K562 (cell line): Measurements from ENCODE around the gene LMBR1L. TPM values are rescaled to one million over a fixed set of nuclear protein-coding genes. Genes with fewer than 3 reads are reported as not detected.

ENCODE experiments used
- ATAC-seq: fragments of 200-7000 bp; cut with Tn5 transposase; 3 replicates; pipeline ENCODE4 v1.9.1; 2020; ENCODE audit warnings: moderate library complexity
- BruUV-seq: library from RNA; stranded (reverse); fragments of 400-500 nt; replicated peaks from 2 replicates; lab custom pipeline; 2021; lab: Mats Ljungman, UMichigan
- CTCF ChIA-PET: fragments of 300-600 bp; formaldehyde crosslinking; extraction: SDS; loops from one replicate; lab custom pipeline; 2021; ENCODE audit warnings: low intra/inter-chr PET ratio; lab: Yijun Ruan, JAX
- POLR2A ChIA-PET: fragments of 300-600, 350-650 bp; sonication (Branson Sonifier 250); formaldehyde crosslinking; extraction: SDS; loops from one replicate; lab custom pipeline; 2021; ENCODE audit warnings: antibody characterized with exemption, inconsistent platforms; lab: Yijun Ruan, JAX
- DNase-seq, 4 experiments: peaks; one replicate each; pipeline versions ENCODE4 v3.0.0 to v3.0.0-alpha.2; 2011 to 2018; ENCODE audit warnings: low spot score in 3 of 4, mixed read lengths in 3 of 4; ENCODE audit errors: extremely low read depth in 1 of 4
- FAIRE-seq: peaks from 2 replicates; lab custom pipeline; 2011; peaks lifted over from hg19 to GRCh38; lab: Jason Lieb, UNC
- H2AFZ ChIP-seq: 2 replicates; pipeline ENCODE4 v1.6.0; 2011; ENCODE audit warnings: low read depth, low read length, control low read depth, inconsistent platforms
- H3K27ac ChIP-seq: fragments of 200-600 bp; 3 replicates; pipeline ENCODE4 v1.8.0; 2011; ENCODE audit warnings: low read depth, mild to moderate bottlenecking, control low read depth, inconsistent platforms, low read length, moderate library complexity, mixed read lengths; ENCODE audit errors: extremely low read depth
- H3K27me3 ChIP-seq, 2 experiments: fragments of 300-600 bp in 1 of 2; 2 replicates in 1 of 2; 3 replicates in 1 of 2; pipeline versions ENCODE4 v1.6.0 to v1.8.0; 2011; ENCODE audit warnings: inconsistent platforms in 2 of 2, low read length in 2 of 2, mild to moderate bottlenecking in 1 of 2, mixed read lengths in 1 of 2, moderate library complexity in 1 of 2; ENCODE audit not compliant: control insufficient read depth in 2 of 2, insufficient read depth in 2 of 2
- H3K36me3 ChIP-seq: fragments of 300-600 bp; 3 replicates; pipeline ENCODE4 v1.8.0; 2011; ENCODE audit warnings: mild to moderate bottlenecking, low read length, inconsistent platforms; ENCODE audit not compliant: control insufficient read depth, insufficient read depth
- H3K4me1 ChIP-seq, 2 experiments: fragments of 200-600 bp in 1 of 2; replicated peaks in 1 of 2; 2 replicates in 1 of 2; 3 replicates in 1 of 2; pipeline versions ENCODE4 v1.5.1 to v1.8.0; 2011; ENCODE audit warnings: inconsistent platforms in 2 of 2, low read length in 2 of 2, mild to moderate bottlenecking in 1 of 2, mixed read lengths in 1 of 2, moderate library complexity in 1 of 2; ENCODE audit not compliant: control insufficient read depth in 2 of 2, insufficient read depth in 2 of 2
- H3K4me2 ChIP-seq: 2 replicates; pipeline ENCODE4 v1.6.1; 2011; ENCODE audit warnings: low read length, control low read depth, inconsistent platforms, mixed read lengths; ENCODE audit not compliant: insufficient read depth
- H3K4me3 ChIP-seq: fragments of 200-600 bp; sonication (generic), shearing (Covaris generic); 2 replicates; pipeline ENCODE4 v1.5.1; 2016; ENCODE audit warnings: control low read depth, inconsistent platforms
- H3K79me2 ChIP-seq: fragments of 200-600 bp; 3 replicates; pipeline ENCODE4 v1.8.0; 2011; ENCODE audit warnings: low read length, inconsistent platforms; ENCODE audit not compliant: control insufficient read depth, insufficient read depth
- H3K9ac ChIP-seq, 2 experiments: 2 replicates each; pipeline versions ENCODE4 v1.6.0 to v1.6.1; 2011; ENCODE audit warnings: low read depth in 2 of 2, low read length in 2 of 2, control low read depth in 1 of 2, inconsistent platforms in 1 of 2, mild to moderate bottlenecking in 1 of 2, mixed read lengths in 1 of 2; ENCODE audit not compliant: insufficient read depth in 1 of 2
- H3K9me1 ChIP-seq: one replicate; pipeline ENCODE4 v1.6.0; 2011; ENCODE audit warnings: inconsistent platforms, mild to moderate bottlenecking, low read length, moderate library complexity; ENCODE audit not compliant: control insufficient read depth, insufficient read depth
- H3K9me3 ChIP-seq: replicated peaks from 2 replicates; pipeline ENCODE4 v1.5.1; 2011; ENCODE audit warnings: low read depth, low read length, inconsistent platforms; ENCODE audit not compliant: control insufficient read depth, insufficient read depth
- H4K20me1 ChIP-seq: replicated peaks from 2 replicates; pipeline ENCODE4 v1.6.1; 2011; ENCODE audit warnings: low read length, inconsistent platforms, mixed read lengths; ENCODE audit not compliant: control insufficient read depth, insufficient read depth
- FOXM1 ChIP-seq, 2 experiments: fragments of 450-650 bp in 1 of 2; sonication (generic) in 1 of 2; formaldehyde crosslinking in 1 of 2; IDR thresholded peaks; 2 replicates each; pipeline versions ENCODE4 v1.6.1 to v1.9.0; 2017 to 2022; ENCODE audit warnings: low read depth in 2 of 2, mild to moderate bottlenecking in 2 of 2, missing genetic modification reagents in 1 of 2, moderate library complexity in 1 of 2
- KAT7 ChIP-seq: sonication (generic); formaldehyde crosslinking; IDR thresholded peaks from 2 replicates; pipeline ENCODE4 v1.8.0; 2022; ENCODE audit warnings: missing genetic modification reagents, mild to moderate bottlenecking, borderline replicate concordance
- MAZ ChIP-seq, 2 experiments: fragments of 450-650 bp in 1 of 2; sonication (generic) in 1 of 2; formaldehyde crosslinking; IDR thresholded peaks in 1 of 2; conservative IDR thresholded peaks in 1 of 2; 2 replicates each; pipeline versions ENCODE4 v1.4.0 to v1.5.0; 2020; ENCODE audit warnings: mild to moderate bottlenecking in 1 of 2, missing genetic modification reagents in 1 of 2
- MYC ChIP-seq, 2 experiments: fragments of 250-450 bp in 1 of 2; sonication (Bioruptor Pico) in 1 of 2; IDR thresholded peaks; 2 replicates each; pipeline versions ENCODE4 v1.5.1 to v1.6.1; 2012 to 2021; ENCODE audit warnings: low read depth in 2 of 2, borderline replicate concordance in 1 of 2, improper control_type of control experiment in 1 of 2, low read length in 1 of 2, mild to moderate bottlenecking in 1 of 2, moderate library complexity in 1 of 2
- RBM25 ChIP-seq: fragments of 200-400 bp; formaldehyde crosslinking; IDR thresholded peaks from 2 replicates; pipeline ENCODE4 v1.6.1; 2018; ENCODE audit warnings: low read length, low read depth, moderate library complexity; ENCODE audit not compliant: severe bottlenecking
- ZFX ChIP-seq: sonication (generic); formaldehyde crosslinking; IDR thresholded peaks from 2 replicates; pipeline ENCODE4 v1.8.0; 2022; ENCODE audit warnings: mild to moderate bottlenecking, missing genetic modification reagents, moderate library complexity
- ZNF644 ChIP-seq: fragments of 200-800 bp; sonication (Bioruptor generic); IDR thresholded peaks from 2 replicates; pipeline ENCODE4 v1.6.1; 2016; ENCODE audit warnings: low read depth, missing genetic modification characterization, missing compliant biosample characterization
- WGBS: fragments of 100-300 bp; shearing (Covaris generic); methylation state at CpG from one replicate; pipeline ENCODE4 v1.1.6; 2016; ENCODE audit warnings: low coverage, mixed read lengths; ENCODE audit not compliant: insufficient coverage; ENCODE audit errors: missing lambda C conversion rate; 5-methylcytosine and 5-hydroxymethylcytosine counted together
- in situ Hi-C: fragments of 300-500 bp; cut with MboI; formaldehyde crosslinking; loops from 4 replicates; pipeline ENCODE4 v1.15.0; 2018; ENCODE audit warnings: inconsistent platforms, mixed read lengths
- intact Hi-C: fragments of 100-400 bp; cut with micrococcal nuclease; formaldehyde crosslinking; loops from 2 replicates; pipeline ENCODE4 v1.14.2; 2022
- polyA plus RNA-seq, 8 experiments: library from polyadenylated mRNA; depleted of rRNA in 4 of 8; stranded (reverse) in 5 of 8; unstranded in 3 of 8; fragments of >200 nt; fragmentation: Nextera tagmentation in 2 of 8; fragmentation: Illumina TruSeq in 1 of 8; extraction: Ambion mirVana in 2 of 8; extraction: Trizol in 1 of 8; gene quantifications; 2 replicates each; pipeline versions ENCODE4 v1.2.1 to v1.2.3, GENCODE V29; 2011 to 2014; ENCODE audit warnings: inconsistent platforms in 1 of 8, missing spikeins in 1 of 8
- total RNA-seq, 7 experiments: library from RNA; depleted of rRNA in 6 of 7; stranded (reverse); fragments of >200 nt in 6 of 7; fragmentation: Illumina TruSeq in 2 of 7; extraction: Trizol in 2 of 7; gene quantifications; 2 replicates each; pipeline versions ENCODE4 v1.2.1 to v1.2.3, GENCODE V29; 2011 to 2021; ENCODE audit warnings: low replicate concordance in 1 of 7
- TF ChIP-seq, protein P1 (sequence below): fragments of 250-450 bp; sonication (Bioruptor Pico); IDR thresholded peaks from 2 replicates; pipeline ENCODE4 v1.9.0; 2021; ENCODE audit warnings: mild to moderate bottlenecking, inconsistent platforms
- TF ChIP-seq, protein P2 (sequence below): sonication (generic); formaldehyde crosslinking; IDR thresholded peaks from 2 replicates; pipeline ENCODE4 v1.9.0; 2022; ENCODE audit warnings: mild to moderate bottlenecking, missing genetic modification reagents
- TF ChIP-seq, protein P3 (sequence below), 2 experiments: IDR thresholded peaks; 2 replicates each; pipeline ENCODE4 v1.6.1; 2011; ENCODE audit warnings: borderline replicate concordance in 1 of 2, control low read depth in 1 of 2, low read depth in 1 of 2, low read length in 1 of 2, mild to moderate bottlenecking in 1 of 2, mixed read lengths in 1 of 2, moderate library complexity in 1 of 2; ENCODE audit not compliant: insufficient read depth in 1 of 2, insufficient read length in 1 of 2, poor library complexity in 1 of 2, severe bottlenecking in 1 of 2; ENCODE audit errors: extremely low read depth in 1 of 2
- TF ChIP-seq, protein P4 (sequence below), 2 experiments: fragments of 450-650 bp; IDR thresholded peaks; 2 replicates each; pipeline ENCODE4 v1.6.1; 2016

Gene LMBR1L
- total and polyA plus RNA-seq, 9 of the 15 experiments (the other 6 are each of a cell fraction or from before 2014, with no cell fraction given) = 2.5 to 57.0 (median 31.1) TPM

DNA sequence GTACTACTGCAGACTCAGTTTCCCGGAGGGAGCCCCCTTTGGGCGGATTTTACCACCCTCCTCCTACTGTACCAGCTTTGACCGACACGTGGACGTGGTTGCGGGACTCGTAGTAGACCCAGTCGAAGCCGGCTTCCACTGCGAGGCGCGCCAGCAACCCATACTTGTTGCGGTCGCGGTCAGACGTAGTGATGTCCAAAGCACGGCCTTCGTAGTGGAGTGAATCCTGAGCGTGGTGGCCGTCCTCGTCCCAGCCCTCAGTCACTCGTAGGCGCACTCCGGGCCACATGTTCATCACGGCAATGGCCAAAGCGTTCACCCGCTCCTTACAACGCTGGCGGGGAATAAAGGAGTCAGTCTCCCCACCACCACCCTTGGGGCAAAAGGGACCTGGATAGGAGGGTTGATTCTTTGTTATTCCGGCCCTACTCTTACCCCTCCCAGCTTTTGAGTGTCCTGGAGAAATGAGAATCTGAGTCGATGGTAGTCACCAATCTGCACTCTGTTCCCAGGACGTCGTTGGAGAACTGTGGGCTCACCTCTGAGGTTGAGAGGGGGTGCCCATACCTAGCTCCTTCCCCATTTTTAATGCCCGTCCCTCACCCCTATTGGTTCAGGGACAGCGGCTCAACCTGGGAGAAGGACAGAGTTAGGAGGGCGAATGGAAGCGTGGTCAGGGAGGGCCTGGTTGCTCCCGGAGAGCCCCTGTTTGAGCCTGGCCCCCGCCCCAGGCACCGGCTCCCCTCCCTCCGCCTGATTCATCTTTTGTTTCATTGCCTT, 19.4 kb downstream of the LMBR1L start:
- WGBS = 69% methylated on average over 35 of the region's 41 CpGs
- H3K4me3 ChIP-seq = peak overlapping the region; percentile 26; the same call in 1 of the 2 replicates
- POLR2A ChIA-PET = interaction anchor here (1.2 to 6.6 kb wide), 10 partner anchors 9 to 175 kb away, joined by 3 to 103 read pairs (median 10); partner anchors contain the start of genes LMBR1L, RHEBL1, TUBA1B and TUBA1C
- no peak for TF ChIP-seq RBM25
- TF ChIP-seq, protein P1, sequence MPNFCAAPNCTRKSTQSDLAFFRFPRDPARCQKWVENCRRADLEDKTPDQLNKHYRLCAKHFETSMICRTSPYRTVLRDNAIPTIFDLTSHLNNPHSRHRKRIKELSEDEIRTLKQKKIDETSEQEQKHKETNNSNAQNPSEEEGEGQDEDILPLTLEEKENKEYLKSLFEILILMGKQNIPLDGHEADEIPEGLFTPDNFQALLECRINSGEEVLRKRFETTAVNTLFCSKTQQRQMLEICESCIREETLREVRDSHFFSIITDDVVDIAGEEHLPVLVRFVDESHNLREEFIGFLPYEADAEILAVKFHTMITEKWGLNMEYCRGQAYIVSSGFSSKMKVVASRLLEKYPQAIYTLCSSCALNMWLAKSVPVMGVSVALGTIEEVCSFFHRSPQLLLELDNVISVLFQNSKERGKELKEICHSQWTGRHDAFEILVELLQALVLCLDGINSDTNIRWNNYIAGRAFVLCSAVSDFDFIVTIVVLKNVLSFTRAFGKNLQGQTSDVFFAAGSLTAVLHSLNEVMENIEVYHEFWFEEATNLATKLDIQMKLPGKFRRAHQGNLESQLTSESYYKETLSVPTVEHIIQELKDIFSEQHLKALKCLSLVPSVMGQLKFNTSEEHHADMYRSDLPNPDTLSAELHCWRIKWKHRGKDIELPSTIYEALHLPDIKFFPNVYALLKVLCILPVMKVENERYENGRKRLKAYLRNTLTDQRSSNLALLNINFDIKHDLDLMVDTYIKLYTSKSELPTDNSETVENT (CRISPR knock-in tag) = peak; percentile 47; the same call in 1 of the 2 replicates
- TF ChIP-seq, protein P2, sequence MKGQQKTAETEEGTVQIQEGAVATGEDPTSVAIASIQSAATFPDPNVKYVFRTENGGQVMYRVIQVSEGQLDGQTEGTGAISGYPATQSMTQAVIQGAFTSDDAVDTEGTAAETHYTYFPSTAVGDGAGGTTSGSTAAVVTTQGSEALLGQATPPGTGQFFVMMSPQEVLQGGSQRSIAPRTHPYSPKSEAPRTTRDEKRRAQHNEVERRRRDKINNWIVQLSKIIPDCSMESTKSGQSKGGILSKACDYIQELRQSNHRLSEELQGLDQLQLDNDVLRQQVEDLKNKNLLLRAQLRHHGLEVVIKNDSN (CRISPR knock-in tag) = peak; percentile 36; the same call in 1 of the 2 replicates
- no peak for TF ChIP-seq FOXM1 (IDR thresholded peaks at IDR 0.05; ENCODE audit: low read depth)
- no peak for TF ChIP-seq FOXM1 (CRISPR knock-in tag; IDR thresholded peaks at IDR 0.05; ENCODE audit: low read depth)
- TF ChIP-seq ZNF644 = 0 out of 2 replicates have a peak, but pooled peaks have one; percentile 4
- TF ChIP-seq MAZ (CRISPR knock-in tag; conservative IDR thresholded peaks at IDR 0.05 in 1 of 2, IDR thresholded peaks at IDR 0.05 in 1 of 2) = no peak
- TF ChIP-seq, protein P3, sequence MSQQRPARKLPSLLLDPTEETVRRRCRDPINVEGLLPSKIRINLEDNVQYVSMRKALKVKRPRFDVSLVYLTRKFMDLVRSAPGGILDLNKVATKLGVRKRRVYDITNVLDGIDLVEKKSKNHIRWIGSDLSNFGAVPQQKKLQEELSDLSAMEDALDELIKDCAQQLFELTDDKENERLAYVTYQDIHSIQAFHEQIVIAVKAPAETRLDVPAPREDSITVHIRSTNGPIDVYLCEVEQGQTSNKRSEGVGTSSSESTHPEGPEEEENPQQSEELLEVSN (IDR thresholded peaks at IDR 0.05; ENCODE audit: borderline replicate concordance in 1 of 2, extremely low read depth in 1 of 2, insufficient read depth in 1 of 2, insufficient read length in 1 of 2, low read depth in 1 of 2, low read length in 1 of 2, poor library complexity in 1 of 2, severe bottlenecking in 1 of 2) = peak in 1 of 2 experiments; percentile 48
- TF ChIP-seq, protein P4, sequence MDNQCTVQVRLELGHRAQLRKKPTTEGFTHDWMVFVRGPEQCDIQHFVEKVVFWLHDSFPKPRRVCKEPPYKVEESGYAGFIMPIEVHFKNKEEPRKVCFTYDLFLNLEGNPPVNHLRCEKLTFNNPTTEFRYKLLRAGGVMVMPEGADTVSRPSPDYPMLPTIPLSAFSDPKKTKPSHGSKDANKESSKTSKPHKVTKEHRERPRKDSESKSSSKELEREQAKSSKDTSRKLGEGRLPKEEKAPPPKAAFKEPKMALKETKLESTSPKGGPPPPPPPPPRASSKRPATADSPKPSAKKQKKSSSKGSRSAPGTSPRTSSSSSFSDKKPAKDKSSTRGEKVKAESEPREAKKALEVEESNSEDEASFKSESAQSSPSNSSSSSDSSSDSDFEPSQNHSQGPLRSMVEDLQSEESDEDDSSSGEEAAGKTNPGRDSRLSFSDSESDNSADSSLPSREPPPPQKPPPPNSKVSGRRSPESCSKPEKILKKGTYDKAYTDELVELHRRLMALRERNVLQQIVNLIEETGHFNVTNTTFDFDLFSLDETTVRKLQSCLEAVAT (IDR thresholded peaks at IDR 0.05) = peak in 1 of 2 experiments; percentile 64; a peak in 1 of 4 replicates
- TF ChIP-seq KAT7 (CRISPR knock-in tag) = no peak
- TF ChIP-seq ZFX (CRISPR knock-in tag) = peak; percentile 27; the same call in 1 of the 2 replicates
- TF ChIP-seq MYC (IDR thresholded peaks at IDR 0.05; ENCODE audit: low read depth, low read length) = no peak
- TF ChIP-seq MYC (CRISPR knock-in tag; IDR thresholded peaks at IDR 0.05; ENCODE audit: borderline replicate concordance, low read depth) = 0 out of 2 replicates have a peak, but pooled peaks have one; percentile 20

More for the DNA sequence above, 19.4 kb downstream of the LMBR1L start:
- CTCF ChIA-PET = interaction anchor here (0.6 to 1.8 kb wide), 4 partner anchors 18 to 94 kb away, joined by 3 to 15 read pairs (median 4); no protein-coding TSS in a partner anchor
- Histone ChIP-seq H3K27me3 (no peaks in the 10 kb centered on the region), H2AFZ (peak overlapping the region; percentile 92; the same call in 1 of the 2 replicates), H3K27ac (peak overlapping the region; percentile 91), H3K9me1 (no peaks in the 10 kb centered on the region), H3K79me2 (peaks cover 12% of the 10 kb centered on the region; the same call in 1 of the 3 replicates), H3K36me3 (no peaks in the 10 kb centered on the region), H4K20me1 (no peaks in the 10 kb centered on the region), H3K4me1 (peaks cover 73 to 74% of the 10 kb centered on the region in 2 experiments), H3K9me3 (no peaks in the 10 kb centered on the region), H3K4me2 (peak overlapping the region; percentile 81), H3K9ac (peak overlapping the region; percentile 65 to 85)
- no TSS peak for BruUV-seq
- in situ Hi-C loops = no loop called here
- DNase-seq (peak in 1 of 4 experiments; percentile 31), FAIRE-seq (no peak), ATAC-seq (no peak)
- intact Hi-C loops = loop anchor here (2.0 kb wide), 1 partner anchor 40 kb away; the partner anchor contains the start of gene TUBA1B
